CD14-positive monocyte (primary cell): ENCODE measurements around the gene RYR2. TPM values are rescaled to one million over a fixed set of nuclear protein-coding genes. Genes with fewer than 3 reads are reported as not detected.

ENCODE experiments used
- DNase-seq, 3 donors: peaks; one replicate each; pipeline ENCODE4 v3.0.0-alpha.2; 2011 to 2022
- H2AFZ ChIP-seq: 2 replicates; pipeline ENCODE4 v1.6.0; 2012; ENCODE audit warnings: mild to moderate bottlenecking, low read depth, low read length, inconsistent platforms; ENCODE audit not compliant: insufficient read depth, poor library complexity, severe bottlenecking
- H3K27ac ChIP-seq, 2 donors: 1 replicate in 1 of 2; 2 replicates in 1 of 2; pipeline ENCODE4 v1.5.1; 2012 to 2013; ENCODE audit warnings: low read length in 2 of 2, control low read depth in 1 of 2, inconsistent platforms in 1 of 2, low read depth in 1 of 2, mild to moderate bottlenecking in 1 of 2
- H3K27me3 ChIP-seq, 2 donors: one replicate each; pipeline versions ENCODE4 v1.6.0 to v1.6.1; 2011 to 2013; ENCODE audit warnings: low read length in 2 of 2; ENCODE audit not compliant: control insufficient read depth in 2 of 2, insufficient read depth in 2 of 2
- H3K36me3 ChIP-seq, 2 donors: replicated peaks in 1 of 2; 1 replicate in 1 of 2; 2 replicates in 1 of 2; pipeline versions ENCODE4 v1.5.1 to v1.6.1; 2012 to 2013; ENCODE audit warnings: low read length in 2 of 2, control low read depth in 1 of 2, inconsistent platforms in 1 of 2, mild to moderate bottlenecking in 1 of 2; ENCODE audit not compliant: insufficient read depth in 2 of 2, control insufficient read depth in 1 of 2
- H3K4me1 ChIP-seq, 2 donors: 1 replicate in 1 of 2; 2 replicates in 1 of 2; pipeline versions ENCODE4 v1.5.1 to v1.6.1; 2012 to 2013; ENCODE audit warnings: low read length in 2 of 2, control low read depth in 1 of 2, inconsistent platforms in 1 of 2, mild to moderate bottlenecking in 1 of 2, moderate library complexity in 1 of 2; ENCODE audit not compliant: insufficient read depth in 2 of 2, control insufficient read depth in 1 of 2
- H3K4me2 ChIP-seq: replicated peaks from 2 replicates; pipeline ENCODE3; 2012; ENCODE audit warnings: low read length, moderate library complexity, mild to moderate bottlenecking; ENCODE audit not compliant: poor library complexity, severe bottlenecking; ENCODE audit errors: extremely low read depth
- H3K4me3 ChIP-seq, 3 experiments: fragments of 200-600 bp in 1 of 3; sonication (generic) in 1 of 3; replicated peaks in 1 of 3; 1 replicate in 2 of 3; 2 replicates in 1 of 3; pipeline ENCODE4 v1.5.1; 2011 to 2013; ENCODE audit warnings: low read length in 3 of 3, mild to moderate bottlenecking in 3 of 3, control low read depth in 2 of 3, low read depth in 2 of 3, inconsistent platforms in 1 of 3, moderate library complexity in 1 of 3
- H3K79me2 ChIP-seq: 2 replicates; pipeline ENCODE4 v1.6.0; 2012; ENCODE audit warnings: mild to moderate bottlenecking, control low read depth, inconsistent platforms, low read length, moderate library complexity; ENCODE audit not compliant: insufficient read depth
- H3K9ac ChIP-seq: 2 replicates; pipeline ENCODE4 v1.6.0; 2017; ENCODE audit warnings: low read length, mild to moderate bottlenecking; ENCODE audit not compliant: insufficient read depth, poor library complexity, severe bottlenecking
- H3K9me3 ChIP-seq, 2 donors: replicated peaks in 1 of 2; 1 replicate in 1 of 2; 2 replicates in 1 of 2; pipeline versions ENCODE4 v1.5.1 to v1.6.1; 2012 to 2013; ENCODE audit warnings: low read length in 2 of 2, control low read depth in 1 of 2; ENCODE audit not compliant: control insufficient read depth in 1 of 2, insufficient read depth in 1 of 2
- H4K20me1 ChIP-seq: 2 replicates; pipeline ENCODE4 v1.6.0; 2012; ENCODE audit warnings: mild to moderate bottlenecking, low read length, control low read depth, moderate library complexity; ENCODE audit not compliant: insufficient read depth
- H3K27ac Mint-ChIP-seq, 7 donors: one replicate each; pipeline ENCODE4 v1.8.0; 2020; ENCODE audit warnings: mild to moderate bottlenecking in 7 of 7, mixed read lengths in 7 of 7, moderate library complexity in 6 of 7, inconsistent platforms in 2 of 7
- H3K27me3 Mint-ChIP-seq, 3 donors: one replicate each; pipeline ENCODE4 v1.8.0; 2021 to 2022; ENCODE audit warnings: low read depth in 3 of 3, mild to moderate bottlenecking in 3 of 3, mixed read lengths in 3 of 3, moderate library complexity in 3 of 3, inconsistent platforms in 1 of 3
- H3K36me3 Mint-ChIP-seq, 2 donors: one replicate each; pipeline ENCODE4 v1.8.0; 2020; ENCODE audit warnings: mixed read lengths in 2 of 2, inconsistent platforms in 1 of 2, mild to moderate bottlenecking in 1 of 2
- H3K4me1 Mint-ChIP-seq: one replicate; pipeline ENCODE4 v1.8.0; 2020; ENCODE audit warnings: mild to moderate bottlenecking, mixed read lengths
- H3K4me3 Mint-ChIP-seq, 2 donors: one replicate each; pipeline ENCODE4 v1.8.0; 2020; ENCODE audit warnings: mild to moderate bottlenecking in 2 of 2, mixed read lengths in 2 of 2, moderate library complexity in 1 of 2
- H3K9me3 Mint-ChIP-seq, 7 donors: one replicate each; pipeline ENCODE4 v1.8.0; 2020 to 2022; ENCODE audit warnings: mixed read lengths in 7 of 7, mild to moderate bottlenecking in 6 of 7, moderate library complexity in 6 of 7, inconsistent platforms in 2 of 7
- CTCF ChIP-seq: fragments of 200-600 bp; IDR thresholded peaks from one replicate; pipeline ENCODE4 v1.8.0; 2022; ENCODE audit warnings: antibody characterized with exemption, mild to moderate bottlenecking
- WGBS: methylation state at CpG from one replicate; pipeline ENCODE4 v1.1.5; 2013; ENCODE audit warnings: missing lambda C conversion rate; ENCODE audit not compliant: insufficient coverage; 5-methylcytosine and 5-hydroxymethylcytosine counted together
- intact Hi-C, 2 donors: fragments of 100-400 bp; cut with micrococcal nuclease; formaldehyde crosslinking; loops; one replicate each; pipeline versions ENCODE4 v1.15.0 to v1.15.1; 2023
- polyA plus RNA-seq, 3 donors: library from polyadenylated mRNA; depleted of rRNA in 1 of 3; unstranded in 2 of 3; stranded (reverse) in 1 of 3; fragments of 300-500 nt in 2 of 3; fragments of >200 nt in 1 of 3; fragmentation: Illumina TruSeq in 2 of 3; gene quantifications; 1 replicate in 2 of 3; 2 replicates in 1 of 3; pipeline ENCODE4 v1.2.3, GENCODE V29; 2012 to 2021

Gene RYR2
- polyA plus RNA-seq, 3 donors, result not detected

DNA sequence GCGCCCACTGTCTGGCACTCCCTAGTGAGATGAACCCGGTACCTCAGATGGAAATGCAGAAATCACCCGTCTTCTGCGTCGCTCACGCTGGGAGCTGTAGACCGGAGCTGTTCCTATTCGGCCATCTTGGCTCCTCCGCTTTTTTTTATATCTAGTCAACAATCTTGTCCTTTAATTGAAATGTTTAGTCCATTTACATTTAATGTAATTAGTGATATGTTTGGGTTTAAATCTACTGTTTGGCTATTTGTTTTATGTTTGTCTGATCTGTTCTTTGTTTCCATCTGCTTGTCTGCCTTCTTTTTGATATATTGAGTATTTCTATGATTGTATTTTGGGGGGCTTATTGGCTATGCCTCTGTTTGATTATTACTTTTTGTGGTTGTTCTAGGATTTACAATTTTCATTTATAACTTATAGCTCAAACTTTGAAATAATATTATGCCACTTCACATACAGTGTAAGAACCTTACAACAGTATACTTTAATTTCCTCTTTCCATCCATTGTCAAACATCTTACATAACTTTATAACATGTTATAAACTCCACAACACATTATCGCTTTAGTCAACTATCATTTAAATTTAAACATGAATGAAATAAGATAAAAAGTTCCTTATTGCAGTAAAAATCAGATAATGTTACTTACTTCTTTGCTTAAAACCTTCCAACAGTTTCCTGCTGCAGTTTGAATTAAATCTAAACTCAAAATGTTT lies 16.5 kb upstream of the RYR2 start:
- H3K27ac ChIP-seq, result no peak overlapping the region
- DNase-seq, result no peak
- H3K79me2 ChIP-seq, result no peaks in the 10 kb centered on the region
- intact Hi-C loops, result no loop called here
- H3K9ac ChIP-seq, result no peak overlapping the region
- no peaks in the 10 kb centered on the region for H3K4me1 Mint-ChIP-seq
- H3K36me3 ChIP-seq, result no peaks in the 10 kb centered on the region
- H3K9me3 ChIP-seq, result no peaks in the 10 kb centered on the region
- TF ChIP-seq CTCF, result no peak
- no peaks in the 10 kb centered on the region for H4K20me1 ChIP-seq
- no peak overlapping the region for H3K27ac Mint-ChIP-seq
- no peaks in the 10 kb centered on the region for H3K27me3 ChIP-seq
- no peak overlapping the region for H3K4me3 ChIP-seq
- no peaks in the 10 kb centered on the region for H3K4me1 ChIP-seq
- H2AFZ ChIP-seq, result no peak overlapping the region
- no peak overlapping the region for H3K4me2 ChIP-seq
- WGBS, result no CpG with 5 or more reads among the region's 10 CpGs
- peaks cover 0 to 4% (median 2%) of the 10 kb centered on the region in 3 donors for H3K27me3 Mint-ChIP-seq
- no peak overlapping the region for H3K4me3 Mint-ChIP-seq
- H3K9me3 Mint-ChIP-seq, result peaks cover 0 to 6% (median 3%) of the 10 kb centered on the region in 7 donors
- no peaks in the 10 kb centered on the region for H3K36me3 Mint-ChIP-seq

- Histone ChIP-seq H3K27ac (no peak overlapping the region), H2AFZ (no peak overlapping the region), H3K79me2 (no peaks in the 10 kb centered on the region), H3K9me3 (no peaks in the 10 kb centered on the region), H3K9ac (no peak overlapping the region), H3K36me3 (no peaks in the 10 kb centered on the region), H4K20me1 (no peaks in the 10 kb centered on the region), H3K4me2 (no peak overlapping the region), H3K27me3 (no peaks in the 10 kb centered on the region), H3K4me3 (no peak overlapping the region), H3K4me1 (no peaks in the 10 kb centered on the region)
- no peak overlapping the region for H3K4me3 Mint-ChIP-seq
- no peaks in the 10 kb centered on the region for H3K4me1 Mint-ChIP-seq
- H3K27me3 Mint-ChIP-seq, result peaks cover 2 to 6% (median 4%) of the 10 kb centered on the region in 3 donors
- DNase-seq, result no peak
- intact Hi-C loops, result no loop called here
- H3K36me3 Mint-ChIP-seq, result no peaks in the 10 kb centered on the region
- peaks cover 0 to 6% (median 3%) of the 10 kb centered on the region in 7 donors for H3K9me3 Mint-ChIP-seq
- no peak overlapping the region for H3K27ac Mint-ChIP-seq
- WGBS, result no CpG with 5 or more reads among the region's 3 CpGs
- TF ChIP-seq CTCF, result no peak
Observed at GRCh38 chr1:237029240-237029639, 12.7 kb upstream of the RYR2 start.
